GM12891 (cell line): ENCODE results near the gene PROM2.

ENCODE experiments used
- DNase-seq: peaks from one replicate; pipeline ENCODE4 v3.0.0; 2011; ENCODE audit warnings: low spot score; ENCODE audit not compliant: insufficient read length
- FAIRE-seq: peaks from 2 replicates; lab custom pipeline; 2011; peaks lifted over from hg19 to GRCh38; lab: Jason Lieb, UNC
- PAX5 ChIP-seq: IDR thresholded peaks from 2 replicates; pipeline ENCODE4 v1.6.1; 2011; ENCODE audit warnings: low read length, moderate library complexity, mild to moderate bottlenecking; ENCODE audit not compliant: insufficient read depth, severe bottlenecking
- POLR2A ChIP-seq: IDR thresholded peaks from 2 replicates; pipeline ENCODE4 v1.6.1; 2011; ENCODE audit warnings: low read depth, low read length, control low read depth
- POLR2AphosphoS5 ChIP-seq: IDR thresholded peaks from 2 replicates; pipeline ENCODE4 v1.6.1; 2011; ENCODE audit warnings: low read depth, low read length, control low read depth
- POU2F2 ChIP-seq: IDR thresholded peaks from 2 replicates; pipeline ENCODE4 v1.6.1; 2011; ENCODE audit warnings: low read depth, mild to moderate bottlenecking, control low read depth, low read length, moderate library complexity
- SPI1 ChIP-seq: IDR thresholded peaks from 2 replicates; pipeline ENCODE4 v1.6.1; 2011; ENCODE audit warnings: low read depth, low read length, control low read depth
- TAF1 ChIP-seq: IDR thresholded peaks from 2 replicates; pipeline ENCODE4 v1.6.1; 2011; ENCODE audit warnings: low read depth, low read length, control low read depth

The PROM2 gene

GRCh38 chr2:95334916-95335641, 60.8 kb downstream of the PROM2 start:
- FAIRE-seq: no peak
- DNase-seq: no peak
- TF ChIP-seq POU2F2 (no peak), TAF1 (no peak), SPI1 (no peak), PAX5 (no peak), POLR2AphosphoS5 (no peak), POLR2A (no peak)

- FAIRE-seq (no peak), DNase-seq (no peak)
- no peak for TF ChIP-seq POU2F2
- TF ChIP-seq PAX5: no peak
- no peak for TF ChIP-seq POLR2A
- no peak for TF ChIP-seq SPI1
- TF ChIP-seq POLR2AphosphoS5: no peak
- TF ChIP-seq TAF1: no peak
Observed at GRCh38 chr2:95336406-95336805, 62.2 kb downstream of the PROM2 start.

GRCh38 chr2:95337829-95338228, 63.6 kb downstream of the PROM2 start:
- TF ChIP-seq TAF1 (no peak), PAX5 (no peak), POLR2AphosphoS5 (no peak), SPI1 (no peak), POLR2A (no peak), POU2F2 (no peak)
- FAIRE-seq (no peak), DNase-seq (no peak)
